Fibroblast of lung (primary cell): ENCODE results near the gene CFAP97D2.

Experiments
- CTCF ChIP-seq, 2 donors: IDR thresholded peaks in 1 of 2; conservative IDR thresholded peaks in 1 of 2; 1 replicate in 1 of 2; 2 replicates in 1 of 2; pipeline ENCODE4 v1.5.1; 2011 to 2012; ENCODE audit warnings: low read length in 2 of 2, control low read depth in 1 of 2, inconsistent platforms in 1 of 2, low read depth in 1 of 2, mild to moderate bottlenecking in 1 of 2
- EZH2 ChIP-seq: IDR thresholded peaks from 2 replicates; pipeline ENCODE4 v1.5.1; 2012; ENCODE audit warnings: low read length, control low read depth, mild to moderate bottlenecking; ENCODE audit errors: missing control alignments

GRCh38 chr13:114146629-114147028 lies 32.4 kb upstream of the CFAP97D2 start:
- TF ChIP-seq CTCF (conservative IDR thresholded peaks at IDR 0.05 in 1 of 2, IDR thresholded peaks at IDR 0.05 in 1 of 2; ENCODE audit: low read depth in 1 of 2, low read length in 2 of 2) (peak in 1 of 2 donors; percentile 48), EZH2 (no peak)
